Gastrocnemius medialis (tissue), 4 donors: Measurements from ENCODE around the gene NEK10. TPM values are rescaled to one million over a fixed set of nuclear protein-coding genes. Genes with fewer than 3 reads are reported as not detected.

Experiments
- ATAC-seq, 2 donors: fragments of 150-250 bp; one replicate each; pipeline ENCODE4 v1.9.1; 2016
- DNase-seq, 2 donors: peaks; one replicate each; pipeline ENCODE4 v3.0.0-alpha.2; 2019
- H3K27ac ChIP-seq, 4 donors: fragments of 200-600 bp; sonication (generic); 1 replicate in 1 of 4; 2 replicates in 3 of 4; pipeline ENCODE4 v1.5.1; 2016 to 2018; ENCODE audit warnings: mild to moderate bottlenecking in 2 of 4, moderate library complexity in 1 of 4
- H3K27me3 ChIP-seq, 3 donors: fragments of 200-600 bp; sonication (generic) in 2 of 3; 1 replicate in 1 of 3; 2 replicates in 2 of 3; pipeline versions ENCODE4 v1.5.1 to v1.6.0; 2016 to 2019; ENCODE audit warnings: mild to moderate bottlenecking in 1 of 3, moderate library complexity in 1 of 3
- H3K36me3 ChIP-seq, 2 donors: fragments of 200-600 bp; sonication (generic) in 1 of 2; one replicate each; pipeline ENCODE4 v1.5.1; 2017 to 2018
- H3K4me1 ChIP-seq, 2 donors: fragments of 200-600 bp; sonication (generic) in 1 of 2; one replicate each; pipeline ENCODE4 v1.5.1; 2016 to 2017; ENCODE audit warnings: mild to moderate bottlenecking in 2 of 2
- H3K4me3 ChIP-seq, 4 donors: fragments of 200-600 bp; sonication (generic) in 3 of 4; 1 replicate in 1 of 4; 2 replicates in 3 of 4; pipeline ENCODE4 v1.5.1; 2016 to 2019; ENCODE audit warnings: mild to moderate bottlenecking in 2 of 4
- H3K9me3 ChIP-seq, 3 donors: fragments of 200-600 bp; sonication (generic) in 2 of 3; 1 replicate in 1 of 3; 2 replicates in 2 of 3; pipeline ENCODE4 v1.5.1; 2016 to 2019
- POLR2A ChIP-seq, 2 donors: fragments of 450-650 bp; IDR thresholded peaks; one replicate each; pipeline ENCODE4 v1.6.1; 2017; ENCODE audit warnings: antibody characterized with exemption in 2 of 2, mild to moderate bottlenecking in 2 of 2, moderate library complexity in 2 of 2
- in situ Hi-C, 4 donors: fragments of 200-750 bp; cut with MboI; loops; one replicate each; pipeline versions ENCODE4 v1.15.0 to v1.8.0; 2017; ENCODE audit warnings: low sequenced_read_pairs in 4 of 4
- intact Hi-C: fragments of 100-400 bp; cut with DNase I; formaldehyde crosslinking; loops from one replicate; pipeline ENCODE4 v1.15.1; 2023; ENCODE audit warnings: low total_unique reads
- total RNA-seq, 4 donors: library from RNA; depleted of rRNA; stranded (reverse); fragments of >200 nt; gene quantifications; one replicate each; pipeline versions ENCODE4 v1.1.0 to v1.2.3, GENCODE V29; 2016
- TF ChIP-seq, protein P1 (sequence below), 5 experiments: fragments of 450-650 bp in 3 of 5; fragments of 200-600 bp in 2 of 5; sonication (generic) in 2 of 5; IDR thresholded peaks in 4 of 5; conservative IDR thresholded peaks in 1 of 5; 1 replicate in 4 of 5; 2 replicates in 1 of 5; pipeline ENCODE4 v1.5.1; 2016 to 2019; ENCODE audit warnings: antibody characterized with exemption in 5 of 5, mild to moderate bottlenecking in 3 of 5, moderate library complexity in 3 of 5

Gene NEK10
- total RNA-seq, 4 donors from 2014 or later = 3.6 to 12.8 (median 7.5) TPM

DNA sequence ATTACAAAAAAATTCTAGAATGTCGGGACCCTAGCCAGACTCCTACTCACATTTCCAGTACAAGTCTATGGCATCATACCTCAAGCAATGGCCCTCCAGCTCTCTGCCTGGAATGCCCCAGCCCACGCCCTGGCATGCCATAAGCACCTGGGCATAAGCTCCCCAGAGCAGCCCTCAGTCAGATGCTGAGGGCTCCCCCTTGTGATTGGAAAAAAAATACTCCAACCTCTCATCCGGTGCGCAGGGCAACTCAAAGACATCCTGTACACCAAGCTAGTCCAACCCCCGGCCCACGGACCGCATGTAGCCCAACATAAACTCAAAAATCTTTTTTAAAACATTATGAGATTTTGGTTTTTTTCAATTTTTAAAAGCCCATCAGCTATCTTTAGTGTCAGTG is 115.4 kb downstream of the NEK10 start:
- H3K36me3 ChIP-seq = no peaks in the 10 kb centered on the region
- in situ Hi-C loops (no loop called here), intact Hi-C loops (loop anchor here (2.0 kb wide), 1 partner anchor 119 kb away; no protein-coding TSS in a partner anchor)
- no peak for TF ChIP-seq POLR2A (IDR thresholded peaks at IDR 0.05)
- TF ChIP-seq, protein P1, sequence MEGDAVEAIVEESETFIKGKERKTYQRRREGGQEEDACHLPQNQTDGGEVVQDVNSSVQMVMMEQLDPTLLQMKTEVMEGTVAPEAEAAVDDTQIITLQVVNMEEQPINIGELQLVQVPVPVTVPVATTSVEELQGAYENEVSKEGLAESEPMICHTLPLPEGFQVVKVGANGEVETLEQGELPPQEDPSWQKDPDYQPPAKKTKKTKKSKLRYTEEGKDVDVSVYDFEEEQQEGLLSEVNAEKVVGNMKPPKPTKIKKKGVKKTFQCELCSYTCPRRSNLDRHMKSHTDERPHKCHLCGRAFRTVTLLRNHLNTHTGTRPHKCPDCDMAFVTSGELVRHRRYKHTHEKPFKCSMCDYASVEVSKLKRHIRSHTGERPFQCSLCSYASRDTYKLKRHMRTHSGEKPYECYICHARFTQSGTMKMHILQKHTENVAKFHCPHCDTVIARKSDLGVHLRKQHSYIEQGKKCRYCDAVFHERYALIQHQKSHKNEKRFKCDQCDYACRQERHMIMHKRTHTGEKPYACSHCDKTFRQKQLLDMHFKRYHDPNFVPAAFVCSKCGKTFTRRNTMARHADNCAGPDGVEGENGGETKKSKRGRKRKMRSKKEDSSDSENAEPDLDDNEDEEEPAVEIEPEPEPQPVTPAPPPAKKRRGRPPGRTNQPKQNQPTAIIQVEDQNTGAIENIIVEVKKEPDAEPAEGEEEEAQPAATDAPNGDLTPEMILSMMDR (IDR thresholded peaks at IDR 0.05 in 4 of 5, conservative IDR thresholded peaks at IDR 0.05 in 1 of 5) = peak in 2 of 5 experiments; percentile 20 to 23
- no peak overlapping the region for H3K4me3 ChIP-seq
- DNase-seq (no peak), ATAC-seq (no peak)
- no peaks in the 10 kb centered on the region for H3K4me1 ChIP-seq
- no peaks in the 10 kb centered on the region for H3K9me3 ChIP-seq
- no peaks in the 10 kb centered on the region for H3K27me3 ChIP-seq
- no peak overlapping the region for H3K27ac ChIP-seq

- Histone ChIP-seq H3K4me1 (no peaks in the 10 kb centered on the region), H3K27me3 (no peaks in the 10 kb centered on the region), H3K27ac (no peak overlapping the region), H3K9me3 (no peaks in the 10 kb centered on the region), H3K4me3 (no peak overlapping the region), H3K36me3 (no peaks in the 10 kb centered on the region)
- intact Hi-C loops (no loop called here), in situ Hi-C loops (no loop called here)
- DNase-seq (no peak), ATAC-seq (no peak)
- TF ChIP-seq, protein P1 (IDR thresholded peaks at IDR 0.05 in 4 of 5, conservative IDR thresholded peaks at IDR 0.05 in 1 of 5) = no peak
- no peak for TF ChIP-seq POLR2A (IDR thresholded peaks at IDR 0.05)
These were observed 115.8 kb downstream of the NEK10 start for GRCh38 chr3:27253391-27253790.

DNA sequence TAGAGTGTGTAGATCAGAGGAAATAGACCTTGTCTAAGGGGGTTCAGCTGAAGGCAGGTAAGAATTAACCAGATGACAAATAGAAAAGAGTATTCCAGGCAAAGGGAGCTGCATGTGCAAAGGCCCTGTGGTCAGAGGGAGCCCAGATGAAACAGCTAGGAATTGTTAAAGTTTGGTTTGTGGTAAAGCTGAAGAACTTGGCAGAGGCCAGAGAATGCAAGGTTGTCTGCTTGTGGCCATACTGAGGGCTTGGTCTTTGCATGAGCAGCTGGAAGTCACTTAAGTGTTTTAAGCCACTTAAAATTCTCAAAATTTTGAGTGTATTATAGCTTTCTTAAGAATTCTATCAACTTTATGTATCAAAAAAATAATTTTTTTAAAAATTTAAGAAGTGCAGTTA is 116.5 kb downstream of the NEK10 start:
- in situ Hi-C loops = no loop called here
- ATAC-seq = no peak

GRCh38 chr3:27244374-27244773 is 124.8 kb downstream of the NEK10 start:
- Histone ChIP-seq H3K4me3 (no peak overlapping the region), H3K27ac (no peak overlapping the region), H3K4me1 (no peaks in the 10 kb centered on the region), H3K36me3 (no peaks in the 10 kb centered on the region), H3K27me3 (no peaks in the 10 kb centered on the region), H3K9me3 (no peaks in the 10 kb centered on the region)
- ATAC-seq (no peak), DNase-seq (no peak)
- in situ Hi-C loops (no loop called here), intact Hi-C loops (no loop called here)
- no peak for TF ChIP-seq POLR2A (IDR thresholded peaks at IDR 0.05)
- TF ChIP-seq, protein P1 (IDR thresholded peaks at IDR 0.05 in 4 of 5, conservative IDR thresholded peaks at IDR 0.05 in 1 of 5) = no peak

More for the DNA sequence above, 116.5 kb downstream of the NEK10 start:
- no peak for DNase-seq
- no peak overlapping the region for H3K4me3 ChIP-seq
- no peaks in the 10 kb centered on the region for H3K27me3 ChIP-seq
- no peaks in the 10 kb centered on the region for H3K9me3 ChIP-seq
- TF ChIP-seq POLR2A (IDR thresholded peaks at IDR 0.05) = no peak
- TF ChIP-seq, protein P1 (IDR thresholded peaks at IDR 0.05 in 4 of 5, conservative IDR thresholded peaks at IDR 0.05 in 1 of 5) = no peak
- H3K27ac ChIP-seq = no peak overlapping the region
- intact Hi-C loops = no loop called here
- no peaks in the 10 kb centered on the region for H3K4me1 ChIP-seq
- H3K36me3 ChIP-seq = no peaks in the 10 kb centered on the region

DNA sequence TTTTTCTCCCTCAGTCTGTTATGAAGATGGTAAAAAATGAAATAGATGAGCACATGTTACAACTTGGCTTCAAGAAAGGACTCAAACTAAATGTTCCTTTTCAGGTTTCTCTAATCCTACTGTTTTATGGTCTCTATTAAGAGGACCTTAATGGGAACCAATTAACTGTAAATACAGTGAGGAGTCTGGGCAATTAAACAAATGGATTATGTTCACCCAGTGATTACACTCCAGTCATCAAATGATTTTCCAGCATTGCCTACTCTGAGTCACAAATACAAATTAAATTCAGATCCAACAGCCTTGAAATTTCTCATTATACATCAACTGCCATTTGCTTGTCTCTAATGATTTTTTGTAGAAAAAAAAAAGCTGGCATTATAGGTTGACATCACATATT is 129.2 kb downstream of the NEK10 start:
- Histone ChIP-seq H3K27ac (no peak overlapping the region), H3K36me3 (no peaks in the 10 kb centered on the region), H3K9me3 (no peaks in the 10 kb centered on the region), H3K4me3 (no peak overlapping the region), H3K27me3 (no peaks in the 10 kb centered on the region), H3K4me1 (no peaks in the 10 kb centered on the region)
- in situ Hi-C loops = no loop called here
- ATAC-seq (no peak), DNase-seq (no peak)
- TF ChIP-seq, protein P1 (IDR thresholded peaks at IDR 0.05 in 4 of 5, conservative IDR thresholded peaks at IDR 0.05 in 1 of 5) = no peak
- TF ChIP-seq POLR2A (IDR thresholded peaks at IDR 0.05) = no peak
- intact Hi-C loops = no loop called here
